Neuronal stem cell (in vitro differentiated cells): ENCODE results near the gene BCL11B.
A peak's percentile ranks its signal among the peaks of the same experiment; 100 is the strongest.

Source experiments
- DNase-seq: peaks from one replicate; pipeline ENCODE4 v3.0.0-alpha.2; 2013; ENCODE audit warnings: low spot score
- H2AFZ ChIP-seq: one replicate; pipeline ENCODE4 v1.6.1; 2013; ENCODE audit warnings: mild to moderate bottlenecking, low read length, inconsistent platforms
- H2AK5ac ChIP-seq: 2 replicates; pipeline ENCODE4 v1.6.1; 2013; ENCODE audit warnings: low read depth, mild to moderate bottlenecking, inconsistent platforms, low read length, moderate library complexity, mixed read lengths
- H2BK120ac ChIP-seq: 2 replicates; pipeline ENCODE4 v1.6.1; 2013; ENCODE audit warnings: low read depth, mild to moderate bottlenecking, inconsistent platforms, low read length, moderate library complexity, mixed read lengths
- H2BK12ac ChIP-seq: one replicate; pipeline ENCODE4 v1.6.1; 2013; ENCODE audit warnings: low read length, inconsistent platforms
- H2BK15ac ChIP-seq: 2 replicates; pipeline ENCODE4 v1.6.1; 2013; ENCODE audit warnings: mild to moderate bottlenecking, low read length, inconsistent platforms, mixed read lengths
- H2BK5ac ChIP-seq: one replicate; pipeline ENCODE4 v1.6.1; 2013; ENCODE audit warnings: inconsistent platforms, mild to moderate bottlenecking, low read length, moderate library complexity
- H3K14ac ChIP-seq: one replicate; pipeline ENCODE4 v1.6.1; 2013; ENCODE audit warnings: low read length, inconsistent platforms
- H3K18ac ChIP-seq: 2 replicates; pipeline ENCODE4 v1.6.1; 2013; ENCODE audit warnings: low read length, inconsistent platforms
- H3K23ac ChIP-seq: 2 replicates; pipeline ENCODE4 v1.6.1; 2013; ENCODE audit warnings: low read depth, mild to moderate bottlenecking, mixed read lengths, low read length, inconsistent platforms; ENCODE audit not compliant: poor library complexity
- H3K27ac ChIP-seq: replicated peaks from 3 replicates; pipeline ENCODE4 v1.5.1; 2013; ENCODE audit warnings: low read length, inconsistent platforms
- H3K27me3 ChIP-seq, 3 experiments: 2 replicates each; pipeline ENCODE4 v1.6.1; 2013; ENCODE audit warnings: low read length in 3 of 3, mild to moderate bottlenecking in 2 of 3, inconsistent platforms in 1 of 3, low read depth in 1 of 3, mixed read lengths in 1 of 3, moderate library complexity in 1 of 3; ENCODE audit not compliant: control insufficient read depth in 3 of 3, insufficient read depth in 3 of 3
- H3K36me3 ChIP-seq, 2 donors: replicated peaks in 1 of 2; 2 replicates each; pipeline ENCODE4 v1.6.1; 2013; ENCODE audit warnings: low read length in 2 of 2; ENCODE audit not compliant: control insufficient read depth in 2 of 2, insufficient read depth in 2 of 2
- H3K4ac ChIP-seq: 2 replicates; pipeline ENCODE4 v1.6.1; 2013; ENCODE audit warnings: inconsistent platforms, mild to moderate bottlenecking, low read length, moderate library complexity
- H3K4me1 ChIP-seq, 2 donors: 1 replicate in 1 of 2; 2 replicates in 1 of 2; pipeline ENCODE4 v1.6.1; 2013; ENCODE audit warnings: low read length in 2 of 2, low read depth in 1 of 2; ENCODE audit not compliant: control insufficient read depth in 2 of 2, insufficient read depth in 1 of 2
- H3K4me2 ChIP-seq: one replicate; pipeline ENCODE4 v1.6.1; 2013; ENCODE audit warnings: mild to moderate bottlenecking, low read length, inconsistent platforms; ENCODE audit not compliant: insufficient read depth, poor library complexity, severe bottlenecking
- H3K4me3 ChIP-seq, 2 donors: 2 replicates each; pipeline ENCODE4 v1.5.1; 2013; ENCODE audit warnings: low read length in 2 of 2, mild to moderate bottlenecking in 2 of 2, inconsistent platforms in 1 of 2, moderate library complexity in 1 of 2
- H3K79me1 ChIP-seq: one replicate; pipeline ENCODE4 v1.6.1; 2013; ENCODE audit warnings: low read depth, mild to moderate bottlenecking, inconsistent platforms, low read length, moderate library complexity
- H3K9ac ChIP-seq: one replicate; pipeline ENCODE4 v1.6.1; 2013; ENCODE audit warnings: mild to moderate bottlenecking, low read depth, low read length, inconsistent platforms; ENCODE audit not compliant: poor library complexity
- H3K9me3 ChIP-seq, 2 donors: replicated peaks in 1 of 2; 2 replicates each; pipeline versions ENCODE3 to v1.6.1; 2013; ENCODE audit warnings: low read length in 2 of 2, mild to moderate bottlenecking in 2 of 2, inconsistent platforms in 1 of 2, low read depth in 1 of 2, mixed read lengths in 1 of 2, moderate library complexity in 1 of 2; ENCODE audit not compliant: control insufficient read depth in 2 of 2, insufficient read depth in 1 of 2
- H4K8ac ChIP-seq: one replicate; pipeline ENCODE4 v1.6.1; 2013; ENCODE audit warnings: low read depth, mild to moderate bottlenecking, inconsistent platforms, low read length, moderate library complexity
- H4K91ac ChIP-seq: one replicate; pipeline ENCODE4 v1.6.1; 2013; ENCODE audit warnings: low read length, low read depth, mild to moderate bottlenecking, inconsistent platforms; ENCODE audit not compliant: poor library complexity
- WGBS, 2 donors: extraction: QIAGEN DNeasy Blood & Tissue Kit; methylation state at CpG; one replicate each; pipeline ENCODE4 v1.1.7; 2013; ENCODE audit warnings: missing lambda C conversion rate in 2 of 2, mixed read lengths in 1 of 2; ENCODE audit not compliant: insufficient read length in 2 of 2, insufficient replicate concordance in 1 of 2; ENCODE audit errors: extremely low coverage in 2 of 2; 5-methylcytosine and 5-hydroxymethylcytosine counted together

Gene BCL11B

DNA sequence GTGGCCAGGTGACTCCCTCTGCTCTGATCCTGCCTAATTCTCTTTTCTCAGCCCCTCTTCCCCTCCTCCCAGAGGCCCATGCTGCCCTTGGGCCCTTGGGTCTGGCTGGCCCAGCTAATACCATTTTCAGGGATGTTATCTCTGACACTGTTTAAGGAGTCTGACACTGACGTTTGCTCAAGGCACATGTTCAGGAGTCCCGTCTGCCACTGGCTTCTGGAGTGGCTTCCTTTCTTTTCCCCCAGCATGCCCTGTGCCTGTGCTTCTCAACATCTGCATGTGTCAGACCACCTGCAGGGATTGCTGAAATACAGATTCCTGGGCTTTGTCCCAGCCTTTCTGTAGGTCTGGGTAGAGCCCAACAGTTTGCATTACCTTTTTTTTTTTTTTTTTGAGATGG lies 128.9 kb downstream of the BCL11B start:
- Histone ChIP-seq H2BK5ac (no peak overlapping the region), H3K4ac (no peak overlapping the region), H3K4me1 (no peaks in the 10 kb centered on the region), H3K18ac (no peak overlapping the region), H2AFZ (no peak overlapping the region), H3K27ac (no peak overlapping the region), H3K27me3 (peaks cover 0 to 9% (median 0%) of the 10 kb centered on the region in 3 experiments), H4K91ac (no peak overlapping the region), H4K8ac (no peak overlapping the region), H2BK12ac (no peak overlapping the region), H2BK15ac (no peak overlapping the region), H3K4me2 (no peak overlapping the region), H3K9ac (no peak overlapping the region), H3K36me3 (no peaks in the 10 kb centered on the region), H3K23ac (no peak overlapping the region), H2BK120ac (no peak overlapping the region), H2AK5ac (no peak overlapping the region), H3K4me3 (peak overlapping the region in 1 of 2 donors; percentile 31), H3K9me3 (no peaks in the 10 kb centered on the region), H3K79me1 (peaks cover 1% of the 10 kb centered on the region), H3K14ac (no peak overlapping the region)
- no peak for DNase-seq
- no CpG with 5 or more reads among the region's 2 CpGs for whole genome bisulfite sequencing, 2 donors

DNA sequence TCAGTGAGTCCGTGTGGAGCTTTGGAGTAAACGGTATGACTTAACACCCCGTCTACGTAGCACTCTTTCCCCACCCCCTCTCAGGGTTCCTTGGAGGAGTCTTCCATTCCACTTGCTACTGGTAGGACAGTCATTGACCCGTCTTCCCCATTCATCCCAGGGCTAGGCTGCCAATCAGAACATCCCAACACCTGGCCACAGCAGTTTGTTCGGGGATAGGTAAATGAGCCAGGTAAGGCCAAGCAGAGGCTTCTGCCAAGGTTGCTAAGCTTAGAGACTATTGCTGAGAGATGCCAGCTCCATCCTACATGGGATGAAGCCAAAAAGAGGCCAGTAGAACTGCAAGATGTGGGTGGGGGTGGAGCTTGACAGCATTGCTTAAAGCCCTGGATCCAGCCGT lies 130.8 kb downstream of the BCL11B start:
- H3K18ac ChIP-seq = no peak overlapping the region
- no peak overlapping the region for H2BK120ac ChIP-seq
- H2BK12ac ChIP-seq = no peak overlapping the region
- no CpG with 5 or more reads among the region's 7 CpGs for WGBS, 2 donors
- peaks cover 2% of the 10 kb centered on the region for H3K79me1 ChIP-seq
- H3K4me3 ChIP-seq = no peak overlapping the region
- no peak overlapping the region for H3K4ac ChIP-seq
- H3K23ac ChIP-seq = no peak overlapping the region
- H3K27me3 ChIP-seq = peaks cover 0 to 3% (median 0%) of the 10 kb centered on the region in 3 experiments
- no peaks in the 10 kb centered on the region for H3K36me3 ChIP-seq
- no peak overlapping the region for H4K8ac ChIP-seq
- no peak overlapping the region for H2AK5ac ChIP-seq
- H2BK15ac ChIP-seq = no peak overlapping the region
- H3K4me1 ChIP-seq = peaks cover 0 to 3% of the 10 kb centered on the region in 2 donors
- no peak for DNase-seq
- no peak overlapping the region for H2AFZ ChIP-seq
- peak overlapping the region; percentile 84 for H3K14ac ChIP-seq
- no peaks in the 10 kb centered on the region for H3K9me3 ChIP-seq
- no peak overlapping the region for H2BK5ac ChIP-seq
- H3K4me2 ChIP-seq = no peak overlapping the region
- no peak overlapping the region for H3K27ac ChIP-seq
- no peak overlapping the region for H3K9ac ChIP-seq
- H4K91ac ChIP-seq = no peak overlapping the region

DNA sequence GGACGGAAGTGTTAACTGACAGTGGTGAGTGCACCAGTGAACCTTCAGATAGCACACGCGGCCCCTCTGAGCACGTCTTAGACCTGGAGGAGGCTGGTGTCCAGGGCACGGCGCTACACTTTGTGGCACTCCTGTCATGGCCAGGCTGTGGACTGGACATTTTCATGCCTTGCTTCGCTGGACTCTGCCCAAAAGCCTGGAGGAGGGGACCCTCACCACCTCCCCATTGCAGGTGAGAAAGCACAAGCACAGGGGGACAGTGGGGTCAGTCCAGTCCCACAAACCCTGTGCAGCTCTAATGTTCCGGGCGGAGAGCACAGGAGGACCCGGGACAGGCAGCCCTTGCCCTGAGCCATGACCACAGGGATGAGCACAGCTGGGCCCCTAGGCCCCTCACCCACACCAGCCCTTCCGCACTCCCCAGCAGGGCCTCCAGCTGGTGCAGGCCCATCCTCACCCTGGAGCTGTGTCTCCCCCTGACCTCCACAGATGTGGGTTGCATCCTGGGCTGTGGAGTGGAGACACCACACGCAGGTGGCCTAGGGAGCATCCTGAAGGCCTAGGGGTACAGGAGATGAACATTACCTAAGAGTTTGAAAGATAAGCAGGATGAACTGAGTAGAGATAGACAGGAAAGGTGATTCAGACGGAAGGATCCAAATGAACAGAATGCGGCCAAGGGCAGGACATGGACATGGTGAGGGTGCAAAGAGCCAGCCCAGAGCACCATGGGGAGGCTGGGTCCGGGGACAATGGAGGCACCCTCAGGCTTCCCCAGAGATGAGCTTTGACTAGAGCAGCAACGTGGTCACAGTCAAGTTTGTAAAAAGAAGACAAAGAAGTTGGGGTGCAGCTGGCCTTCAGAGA lies 132.8 kb downstream of the BCL11B start:
- peak overlapping the region; percentile 56 for H2BK15ac ChIP-seq
- no peak overlapping the region for H2BK5ac ChIP-seq
- H3K36me3 ChIP-seq = no peaks in the 10 kb centered on the region
- H3K23ac ChIP-seq = no peak overlapping the region
- H2BK12ac ChIP-seq = no peak overlapping the region
- no peak overlapping the region for H3K14ac ChIP-seq
- H4K8ac ChIP-seq = no peak overlapping the region
- no peak overlapping the region for H3K4me2 ChIP-seq
- no CpG with 5 or more reads among the region's 16 CpGs for WGBS, 2 donors
- no peaks in the 10 kb centered on the region for H3K9me3 ChIP-seq
- no peak overlapping the region for H4K91ac ChIP-seq
- H2AFZ ChIP-seq = no peak overlapping the region
- H3K4me1 ChIP-seq = peaks cover 0 to 3% of the 10 kb centered on the region in 2 donors
- H3K4ac ChIP-seq = no peak overlapping the region
- H3K18ac ChIP-seq = no peak overlapping the region
- peaks cover 2% of the 10 kb centered on the region for H3K79me1 ChIP-seq
- H3K27ac ChIP-seq = no peak overlapping the region
- peaks cover 0 to 3% (median 0%) of the 10 kb centered on the region in 3 experiments for H3K27me3 ChIP-seq
- peak overlapping the region; percentile 81 for H2AK5ac ChIP-seq
- peak overlapping the region; percentile 27 for H3K9ac ChIP-seq
- DNase-seq = no peak
- H2BK120ac ChIP-seq = no peak overlapping the region
- H3K4me3 ChIP-seq = no peak overlapping the region

DNA sequence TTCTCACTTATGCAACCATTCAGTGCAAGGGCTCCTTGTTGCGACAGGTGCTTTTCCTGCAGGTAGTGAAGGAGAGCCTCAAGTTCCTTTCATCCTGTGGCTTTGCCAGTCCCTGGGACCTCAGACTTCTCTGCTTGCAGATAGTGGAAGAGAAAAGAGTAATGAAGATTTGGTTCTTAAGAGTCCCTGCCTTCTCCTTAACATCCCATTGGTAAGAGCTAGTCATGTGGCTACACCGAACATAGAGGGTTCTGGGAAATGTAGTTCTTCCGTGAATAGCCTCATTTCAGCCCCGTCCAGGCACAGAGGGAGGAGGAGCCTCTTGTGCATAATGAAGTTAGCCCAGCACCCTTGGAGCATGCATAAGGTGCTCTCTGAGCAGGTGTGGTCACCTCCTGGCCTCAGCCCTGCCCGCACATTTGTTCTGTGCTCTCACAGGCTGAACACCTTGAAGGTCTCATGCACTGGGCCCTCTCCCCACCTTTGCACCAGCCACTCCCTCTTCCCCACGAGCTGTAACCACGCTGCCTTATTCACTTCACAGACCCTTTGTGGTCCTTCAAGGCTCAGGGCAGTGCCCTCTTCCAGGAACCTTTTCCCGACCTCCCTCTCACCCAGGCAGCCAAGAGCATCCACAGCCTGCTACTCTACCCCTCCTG lies 134.0 kb downstream of the BCL11B start:
- H2BK15ac ChIP-seq = peak overlapping the region; percentile 35
- no peaks in the 10 kb centered on the region for H3K36me3 ChIP-seq
- H3K4me2 ChIP-seq = no peak overlapping the region
- H4K91ac ChIP-seq = peak overlapping the region; percentile 33
- peak overlapping the region; percentile 1 for H2AK5ac ChIP-seq
- H3K27me3 ChIP-seq = peaks cover 0 to 3% (median 0%) of the 10 kb centered on the region in 3 experiments
- H3K23ac ChIP-seq = no peak overlapping the region
- no peak overlapping the region for H3K4ac ChIP-seq
- H3K9ac ChIP-seq = no peak overlapping the region
- H3K79me1 ChIP-seq = peaks cover 2% of the 10 kb centered on the region
- peak overlapping the region; percentile 2 for H2BK12ac ChIP-seq
- no peak overlapping the region for H3K27ac ChIP-seq
- peaks cover 0 to 5% of the 10 kb centered on the region in 2 donors for H3K4me1 ChIP-seq
- WGBS, 2 donors = no CpG with 5 or more reads among the region's 8 CpGs
- no peak for DNase-seq
- no peak overlapping the region for H2BK120ac ChIP-seq
- H3K18ac ChIP-seq = peak overlapping the region; percentile 84
- H2BK5ac ChIP-seq = peak overlapping the region; percentile 76
- H2AFZ ChIP-seq = no peak overlapping the region
- H3K4me3 ChIP-seq = no peak overlapping the region
- H3K9me3 ChIP-seq = no peaks in the 10 kb centered on the region
- H3K14ac ChIP-seq = no peak overlapping the region
- no peak overlapping the region for H4K8ac ChIP-seq
